Peyer's patch (tissue), 4 donors: ENCODE measurements around the gene CHMP4B. TPM values are rescaled to one million over a fixed set of nuclear protein-coding genes. Genes with fewer than 3 reads are reported as not detected.

Experiments used
- DNase-seq, 3 donors: peaks; one replicate each; pipeline ENCODE4 v3.0.0-alpha.2; 2017 to 2019
- H3K27ac ChIP-seq, 4 donors: fragments of 200-600 bp; sonication (generic); one replicate each; pipeline ENCODE4 v1.5.1; 2016 to 2019
- H3K27me3 ChIP-seq, 2 donors: fragments of 200-600 bp; sonication (generic); one replicate each; pipeline ENCODE4 v1.5.1; 2019
- H3K36me3 ChIP-seq, 3 donors: fragments of 200-600 bp; sonication (generic); one replicate each; pipeline ENCODE4 v1.5.1; 2016 to 2019
- H3K4me1 ChIP-seq, 4 donors: fragments of 200-600 bp; sonication (generic); one replicate each; pipeline ENCODE4 v1.5.1; 2016 to 2019
- H3K4me3 ChIP-seq, 4 donors: fragments of 200-600 bp; sonication (generic); 1 replicate in 3 of 4; 2 replicates in 1 of 4; pipeline ENCODE4 v1.5.1; 2016 to 2019; ENCODE audit warnings: mild to moderate bottlenecking in 1 of 4
- H3K9me3 ChIP-seq, 4 donors: fragments of 200-600 bp; sonication (generic); one replicate each; pipeline ENCODE4 v1.5.1; 2016 to 2019; ENCODE audit warnings: mild to moderate bottlenecking in 1 of 4
- CTCF ChIP-seq, 6 experiments: fragments of 450-650 bp in 4 of 6; fragments of 200-600 bp in 2 of 6; sonication (generic) in 1 of 6; IDR thresholded peaks; one replicate each; pipeline ENCODE4 v1.5.1; 2017 to 2019; ENCODE audit warnings: antibody characterized with exemption in 6 of 6, mild to moderate bottlenecking in 3 of 6, moderate library complexity in 1 of 6
- POLR2A ChIP-seq, 2 donors: fragments of 450-650 bp; IDR thresholded peaks; one replicate each; pipeline ENCODE4 v1.5.1; 2017; ENCODE audit warnings: antibody characterized with exemption in 2 of 2, mild to moderate bottlenecking in 2 of 2, moderate library complexity in 2 of 2
- total RNA-seq, 4 donors: library from RNA; depleted of rRNA; stranded (reverse); fragments of >200 nt; gene quantifications; one replicate each; pipeline ENCODE4 v1.1.0, GENCODE V29; 2016

Gene CHMP4B
- total RNA-seq, 4 donors from 2014 or later: 80.0 to 137 (median 111) TPM

GRCh38 chr20:33880396-33880795, 69.2 kb downstream of the CHMP4B start:
- Histone ChIP-seq H3K4me1 (peaks cover 0 to 1% (median 0%) of the 10 kb centered on the region in 4 donors), H3K27me3 (no peaks in the 10 kb centered on the region), H3K4me3 (no peak overlapping the region), H3K27ac (no peak overlapping the region), H3K36me3 (no peaks in the 10 kb centered on the region), H3K9me3 (peaks cover 0 to 7% (median 0%) of the 10 kb centered on the region in 4 donors)
- no peak for DNase-seq
- TF ChIP-seq POLR2A (IDR thresholded peaks at IDR 0.05): no peak
- no peak for TF ChIP-seq CTCF (IDR thresholded peaks at IDR 0.05)

- no peak for DNase-seq
- Histone ChIP-seq H3K4me3 (no peak overlapping the region), H3K4me1 (no peaks in the 10 kb centered on the region), H3K36me3 (no peaks in the 10 kb centered on the region), H3K27me3 (no peaks in the 10 kb centered on the region), H3K9me3 (peaks cover 0 to 7% (median 0%) of the 10 kb centered on the region in 4 donors), H3K27ac (no peak overlapping the region)
- TF ChIP-seq POLR2A (IDR thresholded peaks at IDR 0.05) (no peak), CTCF (IDR thresholded peaks at IDR 0.05) (no peak)
Measured at GRCh38 chr20:33881989-33882388, 70.8 kb downstream of the CHMP4B start.

- Histone ChIP-seq H3K27me3 (no peaks in the 10 kb centered on the region), H3K36me3 (no peaks in the 10 kb centered on the region), H3K27ac (no peak overlapping the region), H3K9me3 (peaks cover 0 to 7% (median 0%) of the 10 kb centered on the region in 4 donors), H3K4me3 (no peak overlapping the region), H3K4me1 (no peaks in the 10 kb centered on the region)
- no peak for DNase-seq
- TF ChIP-seq CTCF (IDR thresholded peaks at IDR 0.05): no peak
- TF ChIP-seq POLR2A (IDR thresholded peaks at IDR 0.05): no peak
Measured at GRCh38 chr20:33882481-33882880, 71.3 kb downstream of the CHMP4B start.

GRCh38 chr20:33883164-33883563, 72.0 kb downstream of the CHMP4B start:
- H3K27me3 ChIP-seq: no peaks in the 10 kb centered on the region
- peaks cover 0 to 7% (median 0%) of the 10 kb centered on the region in 4 donors for H3K9me3 ChIP-seq
- no peak for TF ChIP-seq CTCF (IDR thresholded peaks at IDR 0.05)
- TF ChIP-seq POLR2A (IDR thresholded peaks at IDR 0.05): no peak
- DNase-seq: peak in 1 of 3 donors; percentile 56
- H3K36me3 ChIP-seq: no peaks in the 10 kb centered on the region
- no peak overlapping the region for H3K27ac ChIP-seq
- H3K4me3 ChIP-seq: no peak overlapping the region
- no peaks in the 10 kb centered on the region for H3K4me1 ChIP-seq

GRCh38 chr20:33884633-33885032, 73.5 kb downstream of the CHMP4B start:
- H3K9me3 ChIP-seq: peaks cover 0 to under 1% (median 0%) of the 10 kb centered on the region in 4 donors
- H3K4me1 ChIP-seq: no peaks in the 10 kb centered on the region
- TF ChIP-seq CTCF (IDR thresholded peaks at IDR 0.05): no peak
- TF ChIP-seq POLR2A (IDR thresholded peaks at IDR 0.05): no peak
- no peak for DNase-seq
- no peak overlapping the region for H3K27ac ChIP-seq
- H3K36me3 ChIP-seq: no peaks in the 10 kb centered on the region
- H3K27me3 ChIP-seq: no peaks in the 10 kb centered on the region
- no peak overlapping the region for H3K4me3 ChIP-seq

GRCh38 chr20:33889312-33889711, 78.2 kb downstream of the CHMP4B start:
- Histone ChIP-seq H3K27me3 (no peaks in the 10 kb centered on the region), H3K36me3 (no peaks in the 10 kb centered on the region), H3K4me3 (no peak overlapping the region), H3K4me1 (no peaks in the 10 kb centered on the region), H3K9me3 (no peaks in the 10 kb centered on the region), H3K27ac (no peak overlapping the region)
- TF ChIP-seq POLR2A (IDR thresholded peaks at IDR 0.05) (no peak), CTCF (IDR thresholded peaks at IDR 0.05) (no peak)
- no peak for DNase-seq
